HAP-1 (cell line): ENCODE measurements around the gene IGSF22.
"Not testable (repeated sequence)": the region's sequence is repeated elsewhere in the genome, so short reads cannot be mapped to it uniquely, and the experiment has no call there.

Experiments used
- DNase-seq, 2 experiments: peaks; one replicate each; pipeline ENCODE4 v3.0.0-alpha.2; 2016 to 2020; ENCODE audit warnings: low spot score in 2 of 2
- H3K27me3 ChIP-seq: fragments of 250-450 bp; sonication (Bioruptor Pico); 2 replicates; pipeline ENCODE4 v1.5.1; 2020; ENCODE audit warnings: low read depth, mild to moderate bottlenecking, moderate library complexity
- H3K36me3 ChIP-seq: fragments of 250-450 bp; sonication (Bioruptor Pico); replicated peaks from 2 replicates; pipeline ENCODE4 v1.5.1; 2020; ENCODE audit warnings: mild to moderate bottlenecking
- H3K4me1 ChIP-seq: fragments of 250-450 bp; sonication (Bioruptor Pico); 2 replicates; pipeline ENCODE4 v1.5.1; 2020; ENCODE audit warnings: mild to moderate bottlenecking
- H3K4me3 ChIP-seq: fragments of 250-450 bp; sonication (Bioruptor Pico); 2 replicates; pipeline ENCODE4 v1.5.1; 2020; ENCODE audit warnings: mild to moderate bottlenecking, moderate library complexity
- H3K9me3 ChIP-seq: fragments of 250-450 bp; sonication (Bioruptor Pico); 2 replicates; pipeline ENCODE4 v1.5.1; 2020; ENCODE audit warnings: mild to moderate bottlenecking, moderate library complexity
- in situ Hi-C: fragments of 300-500 bp; cut with MboI; formaldehyde crosslinking; loops from 3 replicates; pipeline ENCODE4 v1.14.3; 2020; ENCODE audit warnings: low sequenced_read_pairs, inconsistent platforms, mixed read lengths

IGSF22 gene

GRCh38 chr11:18701614-18702216 is 24.3 kb downstream of the IGSF22 start:
- H3K4me3 ChIP-seq, result no peak overlapping the region
- peaks cover 4% of the 10 kb centered on the region for H3K27me3 ChIP-seq
- no peaks in the 10 kb centered on the region for H3K36me3 ChIP-seq
- in situ Hi-C loops, result no loop called here
- H3K9me3 ChIP-seq, result no peaks in the 10 kb centered on the region
- H3K4me1 ChIP-seq, result no peaks in the 10 kb centered on the region; the same call in 1 of the 2 replicates
- no peak for DNase-seq

DNA sequence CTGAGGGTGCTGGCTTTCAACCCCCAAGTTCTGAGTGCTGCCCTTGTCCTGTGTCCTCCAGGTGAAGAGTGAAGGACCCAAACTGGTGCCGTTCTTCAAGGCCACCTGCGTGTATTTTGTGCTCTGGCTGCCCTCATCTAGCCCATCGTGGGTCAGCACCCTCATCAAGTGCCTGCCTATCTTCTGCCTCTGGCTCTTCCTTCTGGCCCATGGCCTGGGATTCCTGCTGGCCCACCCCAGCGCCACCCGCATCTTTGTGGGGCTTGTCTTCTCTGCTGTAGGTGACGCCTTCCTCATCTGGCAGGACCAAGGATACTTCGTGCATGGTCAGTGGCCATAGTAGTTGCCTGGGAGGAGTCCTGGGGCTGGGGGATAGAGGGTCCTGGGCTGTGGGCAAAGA is 25.1 kb downstream of the IGSF22 start:
- Histone ChIP-seq H3K36me3 (no peaks in the 10 kb centered on the region), H3K9me3 (no peaks in the 10 kb centered on the region), H3K4me3 (no peak overlapping the region), H3K4me1 (no peaks in the 10 kb centered on the region; the same call in 1 of the 2 replicates), H3K27me3 (no peaks in the 10 kb centered on the region)
- in situ Hi-C loops, result no loop called here
- DNase-seq, result no peak

- in situ Hi-C loops, result no loop called here
- H3K4me3 ChIP-seq, result no peak overlapping the region
- no peaks in the 10 kb centered on the region for H3K27me3 ChIP-seq
- no peaks in the 10 kb centered on the region for H3K36me3 ChIP-seq
- DNase-seq, result no peak
- no peaks in the 10 kb centered on the region for H3K9me3 ChIP-seq
- no peaks in the 10 kb centered on the region; the same call in 1 of the 2 replicates for H3K4me1 ChIP-seq
Measured at GRCh38 chr11:18700375-18700774, 25.6 kb downstream of the IGSF22 start.

GRCh38 chr11:18699848-18700261 is 26.1 kb downstream of the IGSF22 start:
- in situ Hi-C loops, result no loop called here
- H3K4me1 ChIP-seq, result no peaks in the 10 kb centered on the region; the same call in 1 of the 2 replicates
- H3K9me3 ChIP-seq, result no peaks in the 10 kb centered on the region
- no peaks in the 10 kb centered on the region for H3K36me3 ChIP-seq
- H3K4me3 ChIP-seq, result no peak overlapping the region
- DNase-seq, result no peak
- H3K27me3 ChIP-seq, result no peaks in the 10 kb centered on the region

DNA sequence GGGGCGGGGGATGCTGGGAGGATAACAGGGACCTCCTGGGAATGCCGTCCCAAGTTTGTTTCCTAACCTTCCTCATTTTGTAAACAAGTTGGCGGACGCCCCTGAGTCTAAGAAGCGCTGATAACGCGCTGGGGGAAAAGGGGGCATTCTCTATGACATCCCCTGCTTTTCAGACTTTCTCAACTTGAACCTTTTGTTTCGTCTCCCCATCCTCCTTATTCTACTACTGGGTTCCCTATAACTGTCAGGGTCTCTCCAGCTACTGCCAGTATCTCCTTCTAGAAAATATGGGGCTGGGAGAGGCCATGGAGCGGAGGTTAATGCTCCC is 26.8 kb downstream of the IGSF22 start:
- no peak for DNase-seq

DNA sequence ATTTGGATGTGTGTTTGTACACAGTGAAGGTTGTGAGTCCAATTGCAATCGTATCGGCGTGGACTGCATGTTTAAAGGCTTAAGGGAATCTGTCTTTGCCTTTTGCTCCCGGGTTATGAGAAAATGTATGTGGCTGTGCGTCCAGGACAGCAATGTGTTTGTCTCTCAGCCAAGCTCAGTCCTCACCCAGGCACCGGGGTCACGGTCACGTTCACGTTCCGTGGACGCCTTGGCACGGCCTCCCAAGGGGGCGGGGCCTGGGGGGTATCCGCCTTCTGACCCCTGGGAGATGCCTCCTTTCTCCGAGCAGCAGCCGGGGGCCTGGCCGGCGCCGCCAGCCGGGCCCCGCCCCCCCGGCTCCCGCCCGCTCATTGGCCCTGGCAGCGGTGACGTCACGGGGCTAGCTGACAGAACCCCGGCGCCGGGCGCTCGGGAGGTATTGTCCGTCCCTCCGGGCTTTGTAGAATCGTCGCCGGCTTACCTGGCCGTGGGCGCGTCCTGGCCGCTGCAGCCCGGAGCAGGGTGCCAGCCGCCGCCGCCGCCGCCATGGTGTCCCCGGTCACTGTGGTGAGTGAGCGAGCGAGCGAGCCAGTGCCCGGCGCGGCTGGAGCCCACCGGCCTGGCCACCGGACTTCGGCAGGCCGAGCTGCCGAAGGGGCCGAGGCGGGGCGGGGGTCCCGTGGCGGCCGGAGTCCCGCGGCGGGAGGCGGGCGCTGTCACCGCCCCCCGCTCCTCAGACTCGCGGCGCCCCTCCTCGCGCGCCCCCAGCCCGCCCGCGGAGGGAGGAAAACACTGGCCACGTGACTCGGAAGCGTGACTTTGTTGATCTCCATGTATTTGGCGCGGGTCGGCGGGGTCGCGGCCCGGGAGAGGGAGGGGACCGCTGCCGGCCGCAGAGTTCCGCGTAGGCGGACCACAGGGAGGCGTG is 27.4 kb downstream of the IGSF22 start, which contains the start of gene TMEM86A:
TSS of gene TMEM86A (plus strand) at position 439 of the 928 bp plus-strand sequence. CDS start at position 547, 108 bp downstream.
- in situ Hi-C loops, result no loop called here
- Histone ChIP-seq H3K36me3 (no peaks in the 10 kb centered on the region), H3K9me3 (no peaks in the 10 kb centered on the region), H3K4me3 (peak within 1 kb of the TSS; percentile 46), H3K4me1 (no peaks in the 10 kb centered on the region; the same call in 1 of the 2 replicates), H3K27me3 (no peaks in the 10 kb centered on the region)
- DNase-seq, result peak; percentile 81 to 94

More for the DNA sequence above, 26.8 kb downstream of the IGSF22 start:
- Histone ChIP-seq H3K9me3 (no peaks in the 10 kb centered on the region), H3K4me3 (peak overlapping the region; percentile 46), H3K36me3 (no peaks in the 10 kb centered on the region), H3K27me3 (no peaks in the 10 kb centered on the region), H3K4me1 (no peaks in the 10 kb centered on the region; the same call in 1 of the 2 replicates)
- in situ Hi-C loops, result no loop called here

- Histone ChIP-seq H3K4me1 (no peaks in the 10 kb centered on the region; the same call in 1 of the 2 replicates), H3K4me3 (no peak overlapping the region), H3K27me3 (no peaks in the 10 kb centered on the region), H3K9me3 (no peaks in the 10 kb centered on the region), H3K36me3 (no peaks in the 10 kb centered on the region)
- in situ Hi-C loops, result no loop called here
- no peak for DNase-seq
Measured at GRCh38 chr11:18697576-18697975, 28.4 kb downstream of the IGSF22 start.

GRCh38 chr11:18696638-18697225 is 29.3 kb downstream of the IGSF22 start:
- Histone ChIP-seq H3K9me3 (no peaks in the 10 kb centered on the region), H3K27me3 (no peaks in the 10 kb centered on the region), H3K4me3 (no peak overlapping the region), H3K36me3 (no peaks in the 10 kb centered on the region), H3K4me1 (no peaks in the 10 kb centered on the region; the same call in 1 of the 2 replicates)
- no peak for DNase-seq
- in situ Hi-C loops, result no loop called here

DNA sequence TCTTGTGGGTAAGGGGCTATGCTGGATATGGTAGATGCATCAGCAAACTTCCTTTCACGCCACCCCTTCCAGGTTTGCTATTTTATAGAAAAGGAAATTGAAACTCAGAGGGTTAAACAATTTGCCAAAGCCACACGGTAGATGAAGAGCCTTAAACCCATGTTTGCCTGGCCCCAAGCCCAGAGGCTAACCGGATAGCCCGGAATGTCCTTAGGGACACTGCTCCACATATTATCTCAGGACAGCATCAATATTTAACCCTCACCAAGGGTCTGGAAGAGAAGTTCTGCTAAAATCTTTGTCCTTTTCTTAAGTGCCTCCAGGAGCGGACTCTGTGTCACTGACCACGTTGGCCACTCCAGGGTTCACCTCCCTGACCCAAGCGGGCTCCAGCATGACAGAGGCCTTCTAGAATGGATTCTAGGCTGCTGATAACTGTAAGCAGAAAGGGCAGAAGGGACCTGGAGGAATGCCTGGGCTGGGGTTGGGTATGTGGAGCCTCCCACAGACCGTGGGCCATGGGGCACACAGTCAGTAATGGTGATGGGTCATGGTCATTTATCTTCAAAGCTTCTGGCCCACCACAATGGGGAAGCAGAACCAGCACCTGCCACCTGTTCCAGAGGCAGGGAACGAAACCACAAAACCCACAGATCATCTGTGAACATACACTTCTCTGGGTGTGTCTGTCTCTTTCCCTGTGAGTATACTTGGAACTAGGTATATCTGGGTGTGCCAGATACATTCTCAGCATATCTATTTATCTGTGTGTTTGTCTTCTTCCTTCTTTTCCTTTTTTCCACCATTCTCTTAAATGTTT is 32.8 kb downstream of the IGSF22 start:
- no peaks in the 10 kb centered on the region for H3K36me3 ChIP-seq
- H3K27me3 ChIP-seq, result no peaks in the 10 kb centered on the region
- H3K9me3 ChIP-seq, result no peaks in the 10 kb centered on the region
- no peak for DNase-seq
- no peak overlapping the region for H3K4me3 ChIP-seq
- in situ Hi-C loops, result no loop called here
- no peaks in the 10 kb centered on the region for H3K4me1 ChIP-seq

DNA sequence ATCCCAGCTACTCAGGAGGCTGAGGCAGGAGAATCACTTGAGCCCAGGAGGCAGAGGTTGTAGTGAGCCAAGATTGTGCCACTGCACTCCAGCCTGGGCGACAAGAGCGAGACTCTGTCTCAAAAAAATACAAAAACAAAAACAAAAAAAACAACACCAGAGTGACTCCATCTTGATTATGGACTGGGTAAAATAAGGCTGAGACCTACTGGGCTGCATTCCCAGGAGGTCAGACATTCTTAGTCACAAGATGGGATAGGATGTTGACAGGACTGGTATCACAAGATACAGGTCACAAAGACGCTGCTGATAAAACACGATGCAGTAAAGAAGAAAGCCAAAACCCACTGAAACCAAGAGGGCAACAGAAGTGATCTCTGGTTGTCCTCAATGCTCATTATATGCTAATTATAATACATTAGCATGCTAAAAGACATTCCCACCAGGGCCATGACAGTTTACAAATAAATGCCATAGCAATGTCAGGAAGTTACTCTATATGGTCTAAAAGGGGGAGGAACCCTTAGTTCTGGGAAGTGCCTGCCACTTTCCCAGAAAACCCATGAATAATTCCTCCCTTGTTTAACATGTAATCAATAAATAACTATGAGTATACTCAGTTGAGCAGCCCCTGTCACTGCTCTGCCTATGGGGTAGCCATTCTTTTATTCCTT is 34.4 kb downstream of the IGSF22 start:
- in situ Hi-C loops, H3K27me3 ChIP-seq, H3K36me3 ChIP-seq, DNase-seq, H3K9me3 ChIP-seq, H3K4me1 ChIP-seq, H3K4me3 ChIP-seq: not testable (repeated sequence)

GRCh38 chr11:18684267-18684666 is 41.7 kb downstream of the IGSF22 start:
- DNase-seq, result no peak
- no peak overlapping the region for H3K4me3 ChIP-seq
- no peaks in the 10 kb centered on the region for H3K36me3 ChIP-seq
- H3K4me1 ChIP-seq, result no peaks in the 10 kb centered on the region
- H3K27me3 ChIP-seq, result no peaks in the 10 kb centered on the region
- no peaks in the 10 kb centered on the region for H3K9me3 ChIP-seq
- in situ Hi-C loops, result no loop called here

GRCh38 chr11:18682466-18682865 is 43.5 kb downstream of the IGSF22 start:
- H3K36me3 ChIP-seq, result no peaks in the 10 kb centered on the region
- H3K4me1 ChIP-seq, result no peaks in the 10 kb centered on the region
- no peaks in the 10 kb centered on the region for H3K9me3 ChIP-seq
- in situ Hi-C loops, result no loop called here
- H3K4me3 ChIP-seq, result no peak overlapping the region
- no peaks in the 10 kb centered on the region for H3K27me3 ChIP-seq
- DNase-seq, result no peak

GRCh38 chr11:18681949-18682348 is 44.0 kb downstream of the IGSF22 start:
- H3K4me1 ChIP-seq, H3K4me3 ChIP-seq, H3K27me3 ChIP-seq, DNase-seq, H3K9me3 ChIP-seq, in situ Hi-C loops, H3K36me3 ChIP-seq: not testable (repeated sequence)
